Measurements from ENCODE around the gene DNAJB12.
"Not testable (repeated sequence)": the region's sequence is repeated elsewhere in the genome, so short reads cannot be mapped to it uniquely, and the experiment has no call there.

Gene DNAJB12

GRCh38 chr10:72354356-72355213, at the start of gene DNAJB12:
Gene DNAJB12 (minus strand): TSS chr10:72354919. CDS start chr10:72354897, 22 bp downstream.
- DNase-seq (ENCODE audit: low spot score) = peak; percentile 94

DNA sequence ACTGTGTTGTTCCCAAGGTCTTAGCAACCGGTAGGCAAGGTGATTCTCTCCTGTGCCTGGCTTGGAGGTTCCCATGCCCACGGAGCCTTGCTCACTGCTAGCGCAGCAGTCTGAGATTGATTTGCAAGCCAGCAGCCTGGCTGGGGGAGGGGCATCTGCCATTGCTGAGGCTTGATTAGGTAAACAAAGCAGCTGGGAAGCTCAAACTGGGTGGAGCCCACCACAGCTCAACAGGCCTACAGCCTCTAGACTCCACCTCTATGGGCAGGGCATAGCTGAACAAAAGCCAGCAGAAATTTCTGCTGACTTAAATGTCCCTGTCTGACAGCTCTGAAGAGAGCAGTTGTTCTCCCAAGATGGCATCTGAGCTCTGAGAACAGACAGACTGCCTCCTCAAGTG, 40.9 kb upstream of the DNAJB12 start:
- DNase-seq (ENCODE audit: low spot score) = not testable (repeated sequence)

DNA sequence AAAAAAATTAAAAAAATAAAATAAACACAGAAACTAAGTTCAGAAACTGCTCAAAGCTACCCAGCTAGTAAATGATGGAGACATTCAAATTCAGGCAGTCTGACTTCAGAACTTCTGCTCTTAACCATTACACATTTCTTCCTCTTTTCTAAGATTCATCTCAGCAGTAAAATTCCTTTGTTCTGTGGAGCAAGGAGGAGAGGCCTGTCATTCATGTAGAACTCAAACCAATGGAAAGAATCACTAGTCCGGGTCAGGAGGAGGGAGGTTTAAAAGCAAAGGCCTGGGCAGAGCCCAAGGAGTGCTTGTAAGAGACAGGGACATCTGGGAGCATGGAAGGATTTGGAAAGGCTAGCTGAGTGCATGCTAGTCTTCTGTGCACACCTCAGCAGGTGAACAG, 37.9 kb upstream of the DNAJB12 start:
- no peak for DNase-seq (ENCODE audit: low spot score)

DNA sequence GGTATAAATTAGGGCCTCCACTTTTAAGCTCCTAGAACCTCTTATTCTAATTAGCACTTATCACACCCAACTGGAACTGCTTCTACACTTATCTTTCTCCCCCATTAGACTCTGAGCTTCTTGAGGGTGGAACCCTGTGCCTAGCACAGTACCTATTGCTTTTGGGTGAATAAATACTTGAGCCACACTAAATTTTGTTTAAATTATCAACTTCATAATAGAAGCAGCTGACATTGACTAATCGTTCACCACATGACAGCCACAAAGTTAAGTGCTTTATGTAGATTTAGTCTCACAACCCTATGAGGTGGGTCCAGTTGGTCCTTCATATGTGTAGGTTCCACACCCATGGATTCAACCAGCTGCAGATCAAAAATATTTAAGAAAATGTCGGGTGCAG, 36.0 kb upstream of the DNAJB12 start:
- DNase-seq (ENCODE audit: low spot score) = no peak

DNA sequence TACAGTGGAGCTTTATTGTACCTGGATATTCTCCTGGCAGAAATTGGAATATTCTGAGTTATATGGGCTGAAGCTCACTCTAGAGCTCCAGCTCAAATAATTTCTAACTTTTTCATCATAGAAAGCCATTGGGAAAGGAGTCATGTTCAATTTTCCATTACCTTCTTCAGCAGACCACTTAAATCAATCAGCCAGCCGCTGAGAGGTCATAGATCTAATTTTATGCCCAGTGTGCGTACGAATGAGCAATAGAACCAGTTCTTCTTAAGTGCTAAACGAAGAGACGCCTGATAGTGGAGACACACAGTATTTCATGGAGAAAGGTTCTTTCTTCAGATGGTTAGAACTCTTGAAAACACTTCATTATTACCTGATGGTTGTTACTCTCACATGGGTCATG, 35.0 kb upstream of the DNAJB12 start:
- DNase-seq (ENCODE audit: low spot score) = no peak

DNA sequence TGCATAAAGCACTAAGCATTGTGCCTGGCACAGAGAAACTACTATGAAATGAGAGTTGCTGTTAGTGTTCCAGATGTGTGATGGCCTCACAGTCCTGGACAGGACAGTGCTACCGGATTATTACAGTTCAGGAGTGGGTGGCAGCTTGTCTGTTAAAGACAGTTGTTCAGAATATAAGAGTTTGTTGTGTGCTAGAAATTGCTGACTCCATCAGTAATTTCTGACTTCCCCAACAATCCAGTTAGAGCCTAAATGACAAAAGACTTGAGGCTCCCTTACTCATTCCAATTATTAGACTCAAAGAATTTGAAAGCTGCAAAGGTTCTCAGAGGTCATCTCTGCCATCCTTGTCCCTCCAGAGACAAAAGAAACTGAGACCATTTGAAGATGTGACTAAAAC, 34.3 kb upstream of the DNAJB12 start:
- DNase-seq (ENCODE audit: low spot score) = no peak

DNA sequence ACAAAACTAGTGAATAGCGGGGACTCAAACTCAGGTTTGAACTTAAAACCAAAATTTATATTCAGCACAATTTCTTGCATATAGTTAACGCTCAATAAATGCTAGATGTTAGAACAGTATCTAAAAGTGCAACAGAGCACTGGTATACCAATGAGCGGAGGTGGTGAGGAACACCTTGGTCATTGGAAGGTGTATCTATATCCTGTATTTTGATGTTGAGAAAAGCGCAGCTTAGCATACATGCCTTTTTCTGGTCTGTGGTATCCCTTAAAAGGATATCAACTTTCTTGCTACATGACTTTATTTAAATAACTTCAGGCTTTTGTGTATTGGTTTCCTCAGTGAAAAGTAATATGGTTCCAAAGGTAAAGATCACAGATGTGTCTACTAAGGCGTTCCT, 33.3 kb upstream of the DNAJB12 start:
- no peak for DNase-seq (ENCODE audit: low spot score)

DNA sequence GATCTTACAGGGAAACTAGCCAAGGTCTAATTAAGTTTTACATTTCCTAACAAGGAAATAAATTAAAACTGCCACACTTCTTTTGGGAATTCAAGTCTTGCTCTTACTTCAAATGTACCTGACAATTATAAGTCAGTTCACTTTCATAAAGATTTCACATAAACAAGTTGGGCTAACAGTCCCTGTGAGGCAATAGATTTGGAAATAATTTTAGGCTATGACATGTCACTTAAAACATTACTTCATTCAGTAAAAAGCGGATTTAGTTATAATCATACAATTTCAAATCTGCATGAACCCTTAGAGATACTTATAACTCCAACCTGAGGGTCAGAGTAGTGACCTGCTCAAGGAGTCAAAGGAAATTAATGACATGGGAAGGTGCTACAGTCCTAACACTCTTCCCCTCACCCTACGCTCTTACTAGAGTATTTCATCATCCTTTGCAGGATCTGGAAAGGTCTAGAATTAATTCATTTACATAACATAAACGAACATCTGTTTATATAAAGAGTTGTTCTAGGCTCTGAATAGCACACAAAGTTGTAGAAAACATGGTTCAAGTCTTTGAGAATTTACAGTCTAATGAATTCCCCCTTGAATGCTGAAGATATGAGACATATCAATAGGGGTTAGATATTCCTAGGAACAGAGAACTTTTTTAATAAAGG, 32.3 kb upstream of the DNAJB12 start:
- DNase-seq (ENCODE audit: low spot score) = no peak

DNA sequence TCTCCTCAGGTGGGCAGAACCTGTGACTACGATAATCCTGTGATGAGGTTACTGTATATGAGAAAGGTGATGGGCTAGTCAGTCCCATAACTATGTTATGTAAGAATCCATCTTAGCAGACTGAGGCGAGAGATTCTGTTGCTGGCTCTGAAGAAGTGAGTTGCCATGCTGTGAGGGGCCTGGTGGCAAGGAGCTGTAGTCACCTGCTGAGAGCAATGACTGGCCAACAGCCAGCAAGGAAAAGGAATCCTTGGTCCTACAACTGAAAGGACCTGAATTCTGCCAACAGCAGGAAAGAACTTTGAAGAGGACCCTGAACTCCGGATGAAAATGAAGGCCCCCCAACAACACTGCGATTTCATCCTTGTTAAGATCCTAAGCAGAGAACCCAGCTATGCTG, 31.0 kb upstream of the DNAJB12 start:
- DNase-seq (ENCODE audit: low spot score) = no peak

GRCh38 chr10:72384982-72385381, 30.3 kb upstream of the DNAJB12 start:
- not testable (repeated sequence) for DNase-seq (ENCODE audit: low spot score)

- no peak for DNase-seq (ENCODE audit: low spot score)
These were observed 25.1 kb upstream of the DNAJB12 start for GRCh38 chr10:72379776-72380175.

DNA sequence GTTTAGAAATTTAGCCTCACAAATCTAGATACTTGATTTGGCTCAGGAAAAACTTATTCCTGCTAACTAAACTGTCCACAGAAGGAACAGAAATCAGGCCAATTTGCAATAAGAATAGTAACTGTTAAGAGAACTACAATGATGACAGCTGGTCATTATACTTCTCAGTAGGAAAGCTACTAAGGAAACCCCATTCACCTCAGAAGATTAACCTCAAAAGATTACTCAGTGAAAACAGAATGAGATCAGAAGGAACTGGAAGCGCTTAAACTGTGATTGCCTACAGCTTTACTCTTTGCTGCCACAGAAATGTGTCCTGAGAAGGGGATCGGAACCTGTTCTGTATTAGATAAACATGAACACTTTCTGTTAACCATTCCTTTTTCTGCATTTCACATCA, 24.3 kb upstream of the DNAJB12 start:
- no peak for DNase-seq (ENCODE audit: low spot score)

GRCh38 chr10:72375585-72375984, 20.9 kb upstream of the DNAJB12 start:
- no peak for DNase-seq (ENCODE audit: low spot score)

DNA sequence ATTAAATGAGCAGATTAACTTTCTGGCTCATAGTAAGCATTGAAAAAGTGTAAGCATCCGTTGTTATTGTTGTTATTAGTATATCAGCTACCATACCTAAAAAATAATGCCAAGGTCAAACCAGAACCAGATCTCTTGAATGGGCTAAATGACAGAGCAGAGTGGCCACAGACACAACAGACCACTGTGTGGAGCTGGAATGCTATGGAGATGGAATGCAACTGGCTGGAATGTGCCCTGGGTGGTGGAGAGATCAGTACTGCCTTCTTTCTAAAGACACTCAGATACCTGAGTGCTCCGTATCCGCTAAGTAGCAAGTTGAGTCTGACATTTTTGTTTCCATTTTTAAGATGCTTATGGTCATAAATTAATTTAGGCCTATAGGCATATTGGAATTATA, 20.5 kb upstream of the DNAJB12 start:
- DNase-seq (ENCODE audit: low spot score) = no peak

- no peak for DNase-seq (ENCODE audit: low spot score)
These were observed 15.5 kb upstream of the DNAJB12 start for GRCh38 chr10:72370201-72370722.

- DNase-seq (ENCODE audit: low spot score) = no peak
These were observed 12.7 kb upstream of the DNAJB12 start for GRCh38 chr10:72367301-72367960.

GRCh38 chr10:72365106-72365895, 10.6 kb upstream of the DNAJB12 start:
- DNase-seq (ENCODE audit: low spot score) = no peak

- peak; percentile 85 for DNase-seq (ENCODE audit: low spot score)
These were observed 9.6 kb upstream of the DNAJB12 start for GRCh38 chr10:72364239-72364777.

GRCh38 chr10:72356987-72357386, 2.3 kb upstream of the DNAJB12 start:
- no peak for DNase-seq (ENCODE audit: low spot score)

DNA sequence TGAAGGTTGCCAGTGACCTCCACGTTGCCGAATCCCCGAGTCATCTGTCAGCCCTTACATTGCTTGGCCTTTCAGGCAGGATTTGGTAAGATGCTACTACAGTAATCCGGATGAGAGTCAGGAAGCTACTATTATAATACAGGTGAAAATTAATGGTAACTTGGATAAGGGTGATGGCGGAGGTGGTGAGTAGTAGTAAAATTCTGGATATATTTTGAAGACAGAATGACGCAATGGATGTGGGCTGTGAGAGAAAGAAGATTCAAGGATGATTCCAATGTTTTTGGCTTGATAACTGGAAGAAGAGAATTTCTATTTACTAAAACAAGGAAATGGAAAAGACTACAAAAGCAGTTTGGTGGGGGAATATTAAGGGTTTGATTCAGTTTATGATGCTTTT, 1.4 kb upstream of the DNAJB12 start:
- no peak for DNase-seq (ENCODE audit: low spot score)

DNA sequence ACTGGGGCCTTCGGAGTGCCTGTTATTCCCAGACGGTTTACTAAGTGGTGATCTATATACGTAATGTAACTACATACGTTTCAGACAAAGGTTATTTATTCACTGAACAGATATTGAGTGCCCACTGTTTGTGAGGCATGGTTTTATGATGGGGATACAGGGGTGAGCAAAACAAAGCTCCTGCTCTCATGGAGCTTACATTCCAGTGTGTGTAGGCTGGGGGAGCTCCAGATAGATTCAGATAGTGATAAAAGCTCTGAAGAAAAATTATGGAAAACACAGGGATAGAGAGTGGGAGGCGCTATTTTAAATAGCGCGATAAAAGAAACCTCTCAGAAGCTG, 466 bp upstream of the DNAJB12 start:
- no peak for DNase-seq (ENCODE audit: low spot score)

- DNase-seq (ENCODE audit: low spot score) = no peak
These were observed 759 bp downstream of the DNAJB12 start for GRCh38 chr10:72353965-72354355.

All from LoVo (cell line).